ENCODE results near the gene ZNF385A. TPM values are rescaled to one million over a fixed set of nuclear protein-coding genes. Genes with fewer than 3 reads are reported as not detected.

The ZNF385A gene
- total RNA-seq, 6 donors from 2014 or later, result 18.5 to 43.8 (median 23.0) TPM

DNA sequence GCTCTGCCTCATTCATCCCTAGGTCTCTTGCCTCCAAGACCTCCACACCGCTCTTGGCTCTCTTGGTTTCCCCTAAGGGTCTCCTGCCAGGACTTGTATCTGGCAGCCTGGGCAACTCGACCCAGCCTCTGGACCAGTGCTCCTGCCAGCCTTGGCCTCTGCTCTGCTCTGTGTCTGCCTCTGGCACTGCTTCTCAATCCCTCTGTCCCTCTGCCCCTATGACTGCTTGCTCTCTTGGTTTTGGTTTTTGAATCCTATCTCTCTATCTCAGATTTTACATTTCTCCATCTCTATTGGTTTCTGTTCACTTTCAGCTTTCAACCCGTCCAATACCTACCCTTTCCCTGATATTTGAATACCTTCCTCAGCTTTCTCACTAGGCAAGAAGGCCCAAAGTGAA is 28.3 kb upstream of the ZNF385A start:
- no peak for TF ChIP-seq EP300 (IDR thresholded peaks at IDR 0.05)
- no peak for TF ChIP-seq POLR2AphosphoS5 (IDR thresholded peaks at IDR 0.05)
- TF ChIP-seq POLR2A (IDR thresholded peaks at IDR 0.05), result no peak
- TF ChIP-seq, protein P1, sequence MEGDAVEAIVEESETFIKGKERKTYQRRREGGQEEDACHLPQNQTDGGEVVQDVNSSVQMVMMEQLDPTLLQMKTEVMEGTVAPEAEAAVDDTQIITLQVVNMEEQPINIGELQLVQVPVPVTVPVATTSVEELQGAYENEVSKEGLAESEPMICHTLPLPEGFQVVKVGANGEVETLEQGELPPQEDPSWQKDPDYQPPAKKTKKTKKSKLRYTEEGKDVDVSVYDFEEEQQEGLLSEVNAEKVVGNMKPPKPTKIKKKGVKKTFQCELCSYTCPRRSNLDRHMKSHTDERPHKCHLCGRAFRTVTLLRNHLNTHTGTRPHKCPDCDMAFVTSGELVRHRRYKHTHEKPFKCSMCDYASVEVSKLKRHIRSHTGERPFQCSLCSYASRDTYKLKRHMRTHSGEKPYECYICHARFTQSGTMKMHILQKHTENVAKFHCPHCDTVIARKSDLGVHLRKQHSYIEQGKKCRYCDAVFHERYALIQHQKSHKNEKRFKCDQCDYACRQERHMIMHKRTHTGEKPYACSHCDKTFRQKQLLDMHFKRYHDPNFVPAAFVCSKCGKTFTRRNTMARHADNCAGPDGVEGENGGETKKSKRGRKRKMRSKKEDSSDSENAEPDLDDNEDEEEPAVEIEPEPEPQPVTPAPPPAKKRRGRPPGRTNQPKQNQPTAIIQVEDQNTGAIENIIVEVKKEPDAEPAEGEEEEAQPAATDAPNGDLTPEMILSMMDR (IDR thresholded peaks at IDR 0.05), result no peak
- Histone ChIP-seq H3K27ac (peak overlapping the region; percentile 83 to 93 (median 87)), H3K9me3 (no peaks in the 10 kb centered on the region), H3K36me3 (peaks cover 0 to 35% (median 15%) of the 10 kb centered on the region in 4 donors), H3K4me3 (peak overlapping the region in 3 of 4 donors; percentile 8 to 88 (median 26)), H3K27me3 (no peaks in the 10 kb centered on the region), H3K4me1 (peaks cover 58 to 79% (median 69%) of the 10 kb centered on the region in 4 donors)
- ATAC-seq (ENCODE audit: low FRiP score in 2 of 2), result no peak
- 50 to 58% methylated on average over 3 of the region's 3 CpGs for WGBS, 2 donors
- no peak for DNase-seq

DNA sequence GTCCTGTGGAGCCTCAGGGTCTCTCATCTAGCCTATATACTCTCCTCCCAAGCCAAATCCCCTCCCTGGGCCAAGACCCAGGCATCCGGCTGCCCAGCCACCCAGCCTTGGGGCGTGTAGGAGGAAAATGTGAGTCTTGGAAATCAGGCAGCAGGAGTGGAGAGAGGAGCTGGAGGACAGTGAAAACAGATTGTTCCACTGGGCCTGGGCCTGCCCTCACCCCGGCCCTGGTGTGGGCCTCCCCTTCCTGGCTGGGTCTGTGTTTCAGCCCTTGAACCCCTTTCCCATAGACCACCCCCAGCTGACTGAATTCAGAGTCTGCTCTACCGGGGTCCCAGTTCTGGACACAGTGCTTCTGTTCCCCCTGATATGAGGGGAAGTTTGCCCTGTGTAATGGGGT is 27.8 kb upstream of the ZNF385A start:
- 39 to 51% methylated on average over 3 to 4 of the region's 4 CpGs for WGBS, 2 donors
- peaks cover 60 to 75% (median 66%) of the 10 kb centered on the region in 4 donors for H3K4me1 ChIP-seq
- no peak for ATAC-seq (ENCODE audit: low FRiP score in 2 of 2)
- no peaks in the 10 kb centered on the region for H3K27me3 ChIP-seq
- DNase-seq, result no peak
- peak overlapping the region in 3 of 4 donors; percentile 8 to 88 (median 26) for H3K4me3 ChIP-seq
- no peaks in the 10 kb centered on the region for H3K9me3 ChIP-seq
- TF ChIP-seq POLR2A (IDR thresholded peaks at IDR 0.05), result no peak
- no peak for TF ChIP-seq EP300 (IDR thresholded peaks at IDR 0.05)
- TF ChIP-seq, protein P1 (IDR thresholded peaks at IDR 0.05), result no peak
- TF ChIP-seq POLR2AphosphoS5 (IDR thresholded peaks at IDR 0.05), result no peak
- H3K36me3 ChIP-seq, result peaks cover 1 to 40% (median 20%) of the 10 kb centered on the region in 4 donors
- peak overlapping the region; percentile 83 to 93 (median 87) for H3K27ac ChIP-seq

DNA sequence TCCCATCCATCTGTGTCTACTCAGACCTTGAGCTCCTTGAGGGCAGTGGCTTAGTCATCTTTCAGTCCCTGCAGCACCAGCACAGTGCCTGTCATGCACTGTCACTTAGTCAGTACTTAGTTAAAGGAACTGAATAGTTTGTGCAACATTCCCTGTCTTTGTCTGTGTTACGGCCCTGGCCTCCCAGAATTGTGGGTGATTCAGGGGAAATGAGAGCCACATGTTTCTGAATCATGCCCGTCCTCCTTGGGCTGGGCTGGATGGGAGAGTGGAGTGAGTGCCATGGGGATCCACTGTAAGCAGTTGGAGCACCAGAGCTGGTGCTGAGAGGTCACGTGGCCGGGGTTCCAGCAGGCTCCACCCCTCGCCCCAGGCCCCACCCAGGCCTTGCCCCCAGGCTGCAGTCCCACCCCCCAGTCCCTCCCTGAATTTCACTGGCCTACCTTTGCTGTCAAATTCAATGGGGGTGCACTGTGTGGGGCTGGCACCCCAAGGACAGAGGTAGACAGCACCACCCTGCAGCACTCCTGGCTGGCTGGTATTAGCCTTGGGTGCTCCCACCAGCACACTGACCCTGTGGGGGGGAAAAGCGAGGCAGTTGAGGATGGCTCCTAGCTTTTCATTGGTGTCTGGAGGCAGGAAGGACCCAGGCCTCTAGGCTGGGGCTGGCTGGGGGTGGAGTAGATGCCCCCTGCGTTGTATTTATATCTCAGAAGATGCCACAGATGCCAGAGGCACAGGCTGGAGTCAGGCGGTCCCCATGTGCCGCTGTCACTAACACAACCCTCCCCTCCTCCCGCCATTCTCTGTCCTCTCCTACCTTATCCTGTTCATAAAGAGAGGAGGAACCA is 27.1 kb upstream of the ZNF385A start:
- DNase-seq (peak; percentile 86 to 87), ATAC-seq (ENCODE audit: low FRiP score in 2 of 2) (peak; percentile 86 to 90)
- TF ChIP-seq POLR2A (IDR thresholded peaks at IDR 0.05) (peak in 1 of 4 donors; percentile 40), POLR2AphosphoS5 (IDR thresholded peaks at IDR 0.05) (peak; percentile 38 to 83), EP300 (IDR thresholded peaks at IDR 0.05) (peak in 1 of 4 donors; percentile 28)
- TF ChIP-seq, protein P1 (IDR thresholded peaks at IDR 0.05), result no peak
- peak overlapping the region in 1 of 4 donors; percentile 88 for H3K4me3 ChIP-seq
- H3K27me3 ChIP-seq, result no peaks in the 10 kb centered on the region
- WGBS, 2 donors, result 34 to 43% methylated on average over 5 to 9 of the region's 10 CpGs
- peaks cover 7 to 47% (median 25%) of the 10 kb centered on the region in 4 donors for H3K36me3 ChIP-seq
- H3K9me3 ChIP-seq, result no peaks in the 10 kb centered on the region
- peak overlapping the region; percentile 83 to 93 (median 87) for H3K27ac ChIP-seq
- H3K4me1 ChIP-seq, result peaks cover 52 to 67% (median 59%) of the 10 kb centered on the region in 4 donors

DNA sequence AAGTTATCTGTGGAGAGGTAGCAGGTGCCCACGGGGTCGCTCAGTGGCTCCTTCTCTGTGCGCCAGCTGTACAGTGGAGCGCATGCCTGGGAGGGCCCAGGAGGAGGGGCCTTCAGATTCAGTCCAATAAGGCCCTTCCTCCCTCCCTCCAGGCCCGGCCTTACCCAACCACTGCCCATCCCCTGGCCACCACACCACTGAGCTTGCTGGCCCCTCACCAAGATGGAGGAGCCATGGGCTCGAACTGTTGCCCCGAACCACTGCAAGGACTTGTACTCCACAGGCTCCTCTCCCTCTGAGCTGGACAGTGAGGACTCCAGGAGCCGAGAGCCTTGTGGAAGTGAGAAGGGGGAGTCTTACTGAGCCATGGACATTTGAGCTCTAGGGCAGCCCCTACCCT is 24.7 kb upstream of the ZNF385A start:
- Histone ChIP-seq H3K27me3 (no peaks in the 10 kb centered on the region), H3K27ac (no peak overlapping the region), H3K9me3 (no peaks in the 10 kb centered on the region), H3K4me1 (peaks cover 36 to 44% (median 40%) of the 10 kb centered on the region in 4 donors), H3K4me3 (no peak overlapping the region), H3K36me3 (peaks cover 10 to 70% (median 44%) of the 10 kb centered on the region in 4 donors)
- no peak for DNase-seq
- 88 to 98% methylated on average over 7 to 8 of the region's 8 CpGs for WGBS, 2 donors
- TF ChIP-seq POLR2AphosphoS5 (IDR thresholded peaks at IDR 0.05) (no peak), EP300 (IDR thresholded peaks at IDR 0.05) (no peak), POLR2A (IDR thresholded peaks at IDR 0.05) (no peak)
- TF ChIP-seq, protein P1 (IDR thresholded peaks at IDR 0.05), result no peak
- no peak for ATAC-seq (ENCODE audit: low FRiP score in 2 of 2)

Data from upper lobe of left lung (tissue), 6 donors.